Right lobe of liver (tissue), 6 donors: ENCODE measurements around the gene NUDT9. TPM values are rescaled to one million over a fixed set of nuclear protein-coding genes. Genes with fewer than 3 reads are reported as not detected.
A peak's percentile ranks its signal among the peaks of the same experiment; 100 is the strongest.
"Not testable (repeated sequence)": the region's sequence is repeated elsewhere in the genome, so short reads cannot be mapped to it uniquely, and the experiment has no call there.

ENCODE experiments used
- ATAC-seq, 4 donors: fragments of 200-7000 bp; cut with Tn5 transposase; one replicate each; pipeline ENCODE4 v1.9.1; 2020; ENCODE audit warnings: mild to moderate bottlenecking in 4 of 4, moderate library complexity in 4 of 4
- DNase-seq, 3 donors: peaks; one replicate each; pipeline ENCODE4 v3.0.0-alpha.2; 2020
- H3K27ac ChIP-seq, 3 donors: fragments of 200-600 bp; one replicate each; pipeline ENCODE4 v1.8.0; 2022
- H3K27me3 ChIP-seq, 2 donors: fragments of 200-600 bp; one replicate each; pipeline ENCODE4 v1.8.0; 2022
- H3K36me3 ChIP-seq, 4 donors: fragments of 200-600 bp; sonication (generic) in 1 of 4; one replicate each; pipeline versions ENCODE4 v1.5.1 to v1.8.0; 2017 to 2022; ENCODE audit warnings: control low read depth in 1 of 4
- H3K4me1 ChIP-seq, 4 donors: fragments of 200-600 bp; sonication (generic) in 1 of 4; one replicate each; pipeline versions ENCODE4 v1.5.1 to v1.8.0; 2017 to 2022; ENCODE audit warnings: control low read depth in 1 of 4
- H3K4me3 ChIP-seq, 3 donors: fragments of 200-600 bp; one replicate each; pipeline ENCODE4 v1.8.0; 2022
- H3K9me3 ChIP-seq, 4 donors: fragments of 200-600 bp; sonication (generic) in 1 of 4; one replicate each; pipeline versions ENCODE4 v1.5.1 to v1.8.0; 2017 to 2022; ENCODE audit warnings: control low read depth in 1 of 4
- CTCF ChIP-seq, 4 donors: fragments of 200-600 bp in 3 of 4; fragments of 450-650 bp in 1 of 4; IDR thresholded peaks; one replicate each; pipeline versions ENCODE4 v1.5.1 to v1.8.0; 2016 to 2022; ENCODE audit warnings: antibody characterized with exemption in 4 of 4, mild to moderate bottlenecking in 2 of 4
- POLR2A ChIP-seq: fragments of 450-650 bp; IDR thresholded peaks from one replicate; pipeline ENCODE4 v1.6.1; 2017; ENCODE audit warnings: antibody characterized with exemption, mild to moderate bottlenecking
- WGBS: methylation state at CpG from one replicate; pipeline ENCODE4 v1.1.6; 2018; ENCODE audit warnings: low coverage, low lambda C conversion rate; ENCODE audit not compliant: insufficient coverage; ENCODE audit errors: missing lambda C conversion rate; 5-methylcytosine and 5-hydroxymethylcytosine counted together
- intact Hi-C, 2 donors: fragments of 100-400 bp; cut with DNase I; formaldehyde crosslinking; loops; one replicate each; pipeline versions ENCODE4 v1.11.2 to v1.14.1; 2022
- total RNA-seq, 6 experiments: library from RNA; depleted of rRNA in 2 of 6; stranded (reverse); fragments of >200 nt in 2 of 6; fragmentation: NEBNext Ultra II Directional in 3 of 6; extraction: Animal tissue kit (Norgen Biotek cat#: 25700) in 3 of 6; gene quantifications; one replicate each; pipeline versions ENCODE4 v1.1.0 to v1.2.4, GENCODE V29; 2016 to 2023
- donor health status: DM: no; HTN: yes; CAD: no.
- donor health status: DM: no; HTN: no; CAD: no.
- donor health status: DM: no; HTN: no; CAD: no.
- donor health status: DM: no; HTN: yes; CAD: no.
- donor health status: DM: no; HTN: yes; CAD: no.

NUDT9 gene
- total RNA-seq, 6 experiments from 2014 or later, result 13.3 to 53.5 (median 21.2) TPM

- Histone ChIP-seq H3K4me1 (peaks cover 0 to 40% (median 8%) of the 10 kb centered on the region in 4 donors), H3K27me3 (no peaks in the 10 kb centered on the region), H3K4me3 (no peak overlapping the region), H3K27ac (peak overlapping the region in 1 of 3 donors; percentile 4), H3K36me3 (peaks cover 0 to 28% (median 5%) of the 10 kb centered on the region in 4 donors), H3K9me3 (no peaks in the 10 kb centered on the region)
- peak in 3 of 4 donors; percentile 34 to 46 (median 41) for ATAC-seq
- 94% methylated on average over 3 of the region's 3 CpGs for WGBS
- no peak for DNase-seq
- intact Hi-C loops, result no loop called here
- TF ChIP-seq CTCF (IDR thresholded peaks at IDR 0.05) (no peak), POLR2A (no peak)
Observed at GRCh38 chr4:87382931-87383330, 39.4 kb upstream of the NUDT9 start.

GRCh38 chr4:87384466-87385132 lies 37.8 kb upstream of the NUDT9 start:
- H3K4me3 ChIP-seq, H3K27ac ChIP-seq, H3K27me3 ChIP-seq, intact Hi-C loops, ATAC-seq, H3K9me3 ChIP-seq, DNase-seq: not testable (repeated sequence)
- H3K36me3 ChIP-seq, result peaks cover 0 to 20% (median 4%) of the 10 kb centered on the region in 4 donors
- 74% methylated on average over 9 of the region's 9 CpGs for WGBS
- H3K4me1 ChIP-seq, result peaks cover 0 to 44% (median 9%) of the 10 kb centered on the region in 4 donors

GRCh38 chr4:87387237-87387636 lies 35.1 kb upstream of the NUDT9 start:
- no peak for ATAC-seq

GRCh38 chr4:87388901-87389300 lies 33.5 kb upstream of the NUDT9 start:
- peak overlapping the region; percentile 52 to 78 (median 53) for H3K4me3 ChIP-seq
- no peaks in the 10 kb centered on the region for H3K36me3 ChIP-seq
- peaks cover 0 to 43% (median 2%) of the 10 kb centered on the region in 4 donors for H3K4me1 ChIP-seq
- no peaks in the 10 kb centered on the region for H3K9me3 ChIP-seq
- intact Hi-C loops, result no loop called here
- TF ChIP-seq POLR2A (no peak), CTCF (IDR thresholded peaks at IDR 0.05) (no peak)
- no peak for DNase-seq
- H3K27ac ChIP-seq, result peak overlapping the region in 2 of 3 donors; percentile 89 to 91
- ATAC-seq, result peak in 2 of 4 donors; percentile 18 to 27
- H3K27me3 ChIP-seq, result no peaks in the 10 kb centered on the region
- 37% methylated on average over 3 of the region's 3 CpGs for WGBS

More at GRCh38 chr4:87387237-87387636, 35.1 kb upstream of the NUDT9 start:
- H3K36me3 ChIP-seq, result peaks cover 0 to 2% (median 0%) of the 10 kb centered on the region in 4 donors
- peak overlapping the region in 2 of 3 donors; percentile 19 to 78 for H3K4me3 ChIP-seq
- WGBS, result 36% methylated on average over 3 of the region's 3 CpGs
- DNase-seq, result no peak
- no peaks in the 10 kb centered on the region for H3K9me3 ChIP-seq
- peaks cover 0 to 52% (median 9%) of the 10 kb centered on the region in 4 donors for H3K4me1 ChIP-seq
- H3K27me3 ChIP-seq, result no peaks in the 10 kb centered on the region
- TF ChIP-seq POLR2A (no peak), CTCF (IDR thresholded peaks at IDR 0.05) (no peak)
- intact Hi-C loops, result no loop called here
- peak overlapping the region in 1 of 3 donors; percentile 20 for H3K27ac ChIP-seq

GRCh38 chr4:87390055-87390454 lies 32.3 kb upstream of the NUDT9 start:
- Histone ChIP-seq H3K27ac (peak overlapping the region; percentile 89 to 92 (median 91)), H3K4me1 (peaks cover 0 to 39% (median 2%) of the 10 kb centered on the region in 4 donors), H3K4me3 (peak overlapping the region; percentile 52 to 78 (median 53))
- WGBS, result 25% methylated on average over 20 of the region's 20 CpGs
- H3K36me3 ChIP-seq, H3K27me3 ChIP-seq, H3K9me3 ChIP-seq, intact Hi-C loops: not testable (repeated sequence)
- ATAC-seq, result peak in 1 of 4 donors; percentile 11
- peak in 2 of 3 donors; percentile 34 to 66 for DNase-seq
